GM21528 (cell line): Measurements from ENCODE around the gene MED17.
"Not testable (repeated sequence)": the region's sequence is repeated elsewhere in the genome, so short reads cannot be mapped to it uniquely, and the experiment has no call there.

ENCODE experiments used
- ATAC-seq: cut with Tn5 transposase; IDR thresholded peaks from one replicate; pipeline ENCODE4 v1.9.1; 2021; ENCODE audit warnings: mild to moderate bottlenecking, moderate library complexity; ENCODE audit not compliant: unreplicated experiment, low FRiP score

The MED17 gene, protein sequence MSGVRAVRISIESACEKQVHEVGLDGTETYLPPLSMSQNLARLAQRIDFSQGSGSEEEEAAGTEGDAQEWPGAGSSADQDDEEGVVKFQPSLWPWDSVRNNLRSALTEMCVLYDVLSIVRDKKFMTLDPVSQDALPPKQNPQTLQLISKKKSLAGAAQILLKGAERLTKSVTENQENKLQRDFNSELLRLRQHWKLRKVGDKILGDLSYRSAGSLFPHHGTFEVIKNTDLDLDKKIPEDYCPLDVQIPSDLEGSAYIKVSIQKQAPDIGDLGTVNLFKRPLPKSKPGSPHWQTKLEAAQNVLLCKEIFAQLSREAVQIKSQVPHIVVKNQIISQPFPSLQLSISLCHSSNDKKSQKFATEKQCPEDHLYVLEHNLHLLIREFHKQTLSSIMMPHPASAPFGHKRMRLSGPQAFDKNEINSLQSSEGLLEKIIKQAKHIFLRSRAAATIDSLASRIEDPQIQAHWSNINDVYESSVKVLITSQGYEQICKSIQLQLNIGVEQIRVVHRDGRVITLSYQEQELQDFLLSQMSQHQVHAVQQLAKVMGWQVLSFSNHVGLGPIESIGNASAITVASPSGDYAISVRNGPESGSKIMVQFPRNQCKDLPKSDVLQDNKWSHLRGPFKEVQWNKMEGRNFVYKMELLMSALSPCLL

GRCh38 chr11:93784145-93784934 is at the start of gene MED17:
Gene MED17, plus strand, starts transcription at chr11:93784282. Its CDS starts 232 bp downstream, at chr11:93784514.
- ATAC-seq: peak; percentile 98

DNA sequence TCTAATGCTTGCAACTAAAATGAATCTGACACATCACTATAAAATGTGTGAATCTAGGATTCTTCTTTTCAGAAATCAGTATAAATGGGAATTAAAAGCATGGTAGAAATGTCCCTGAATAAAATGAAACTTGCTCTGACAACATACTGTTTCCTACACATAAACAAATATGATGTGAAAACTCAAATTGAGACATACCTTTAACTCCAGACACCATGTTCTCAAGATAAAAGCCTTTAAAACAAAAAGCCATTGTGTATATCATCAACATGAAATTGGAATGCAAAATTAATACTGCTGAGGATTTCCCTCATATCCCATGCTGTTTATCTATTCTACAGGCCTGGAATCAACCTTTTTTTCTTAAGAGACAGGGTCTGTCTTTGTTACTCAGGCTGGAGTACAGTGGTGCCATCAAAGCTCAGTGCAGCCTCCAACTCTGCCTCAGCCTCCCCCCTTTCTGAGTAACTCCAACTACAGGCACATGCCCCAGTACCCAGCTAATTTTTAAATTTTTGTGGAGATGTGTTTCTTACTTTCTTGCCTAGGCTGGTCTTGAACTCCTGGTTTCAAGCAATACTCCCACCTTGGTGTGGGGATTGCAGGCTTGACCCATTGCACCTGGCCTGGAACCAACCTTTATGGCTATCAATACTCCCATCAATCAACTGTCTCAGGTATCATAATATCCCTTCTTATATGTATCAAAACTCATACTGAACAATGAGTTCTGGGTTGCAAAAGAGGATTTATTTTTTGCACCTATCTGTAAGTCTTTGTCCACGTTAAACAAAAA is 49.5 kb upstream of the MED17 start:
- ATAC-seq: no peak

DNA sequence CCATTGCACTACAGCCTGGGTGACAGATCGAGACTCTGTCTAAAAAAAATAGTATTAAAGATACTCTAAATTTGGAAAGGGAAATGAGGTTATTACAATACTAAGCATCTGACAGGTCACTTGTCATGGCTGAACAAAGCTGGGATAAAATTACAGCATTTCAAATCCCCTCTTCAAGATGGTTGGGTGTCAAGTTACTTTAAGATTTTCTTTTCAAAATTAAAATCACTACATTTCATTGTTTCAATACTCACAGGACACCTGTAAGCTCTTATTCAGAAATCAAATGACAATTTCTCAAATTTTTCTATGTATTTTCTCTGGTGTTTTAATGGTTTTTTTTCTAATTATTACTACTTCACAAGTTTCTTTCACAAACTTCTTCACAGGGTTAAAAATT is 48.5 kb upstream of the MED17 start:
- ATAC-seq: no peak

DNA sequence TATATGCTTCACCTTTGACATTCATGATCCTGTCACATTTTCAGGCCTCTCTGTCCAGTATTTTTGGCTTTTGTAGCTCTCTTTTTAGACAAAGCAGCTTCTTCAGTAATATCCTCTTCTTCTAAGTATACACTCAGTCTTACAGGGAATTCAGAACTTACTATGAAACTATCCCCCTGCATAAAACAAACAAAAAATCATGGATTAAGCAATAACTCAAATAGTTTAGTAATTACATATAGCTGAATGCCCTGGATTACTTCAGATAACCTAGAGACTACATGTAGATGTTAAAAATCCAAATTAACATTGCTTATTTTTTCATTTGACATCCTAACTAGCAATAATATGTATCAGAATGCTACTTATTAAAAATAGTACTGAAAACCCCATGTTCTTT is 48.0 kb upstream of the MED17 start:
- no peak for ATAC-seq

- ATAC-seq: no peak
Observed at GRCh38 chr11:93737904-93738612, 46.0 kb upstream of the MED17 start.

GRCh38 chr11:93738647-93739081 is 45.4 kb upstream of the MED17 start:
- no peak for ATAC-seq

GRCh38 chr11:93740031-93740729 is 43.9 kb upstream of the MED17 start:
- no peak for ATAC-seq

- peak; percentile 50 for ATAC-seq
Observed at GRCh38 chr11:93740730-93741093, 43.4 kb upstream of the MED17 start.

DNA sequence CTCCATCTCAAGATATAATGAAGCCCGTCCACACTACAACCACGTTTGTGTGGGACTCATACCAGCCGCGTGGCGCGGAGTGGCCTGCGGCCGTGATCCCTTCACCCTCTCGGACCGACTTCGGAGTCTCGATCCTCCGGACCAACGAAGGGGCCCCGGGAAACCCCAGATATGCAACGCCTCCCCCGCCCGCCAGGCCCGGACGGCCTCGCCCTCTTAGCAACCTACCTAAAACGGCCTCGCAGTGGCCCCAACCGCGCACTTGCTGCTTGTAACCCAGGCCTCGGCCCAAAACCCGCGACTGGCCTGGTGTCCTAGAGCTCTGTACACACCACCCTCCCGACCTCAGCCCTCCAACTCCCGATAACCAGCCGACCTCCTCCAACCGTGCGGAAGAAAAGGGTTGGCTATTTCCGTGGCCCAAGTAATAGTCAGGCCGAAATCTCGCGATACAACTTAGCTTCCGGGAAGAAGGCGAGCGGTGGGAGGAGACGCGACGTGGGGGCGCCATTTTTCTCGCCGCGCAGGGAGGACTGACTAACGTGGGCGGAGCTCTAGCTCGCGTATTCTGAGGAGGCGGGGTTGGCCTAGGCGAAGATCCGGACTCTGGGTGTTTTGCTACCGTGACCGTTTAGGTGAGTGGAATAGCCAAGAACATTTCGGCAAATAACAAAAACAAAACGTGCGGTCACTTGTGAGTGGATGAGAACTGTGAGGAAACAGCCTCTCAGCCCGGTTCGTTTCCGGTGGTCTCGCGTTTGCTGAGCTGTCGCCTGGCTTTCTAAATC is 42.8 kb upstream of the MED17 start, which contains the start of the genes C11orf54 and TAF1D:
C11orf54 (plus strand) TSS at position 579 of the 788 bp plus-strand sequence. CDS start 5,722 bp downstream, outside the sequence.
TAF1D (minus strand) TSS at position 402 of the 788 bp plus-strand sequence. CDS start 2,191 bp downstream, outside the sequence.
- ATAC-seq: peak; percentile 91

DNA sequence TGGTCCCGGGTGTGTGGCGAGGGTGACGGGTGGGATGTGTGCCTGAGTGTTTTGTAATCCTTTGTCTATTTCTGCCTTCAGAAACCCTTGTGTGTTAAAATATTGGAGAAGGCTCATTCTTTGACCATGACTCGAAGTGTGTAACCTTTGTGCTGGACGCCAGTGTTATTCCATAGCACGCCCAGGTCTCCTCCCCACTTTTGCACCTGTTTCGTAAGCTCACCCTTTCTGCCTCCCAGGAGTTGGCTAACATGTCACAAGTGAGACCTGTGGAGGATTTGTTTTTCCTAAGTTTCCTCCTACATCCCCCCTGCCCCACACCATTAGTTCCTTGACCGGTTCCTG is 42.2 kb upstream of the MED17 start:
- ATAC-seq: peak; percentile 22

DNA sequence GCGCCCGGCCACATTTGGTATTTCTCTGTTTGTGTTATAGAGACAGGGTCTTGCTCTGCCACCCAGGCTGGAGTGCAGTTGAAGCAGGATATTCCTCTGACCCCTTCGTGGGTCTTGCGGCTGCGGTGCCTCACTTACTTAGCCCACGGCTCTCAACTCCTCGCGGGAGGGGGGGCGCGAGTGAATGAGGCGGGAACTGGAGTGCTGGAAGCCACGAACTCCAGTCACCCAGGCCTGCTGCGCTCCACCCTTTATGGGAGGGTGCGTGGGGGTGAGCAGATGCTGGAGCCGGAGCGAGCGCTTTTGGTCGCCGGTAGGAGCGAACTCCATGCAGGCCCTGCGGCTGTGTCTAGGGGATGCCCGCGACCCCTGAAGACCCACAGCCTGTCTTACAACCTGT is 40.8 kb upstream of the MED17 start:
- ATAC-seq: no peak

- no peak for ATAC-seq
Observed at GRCh38 chr11:93744669-93745004, 39.4 kb upstream of the MED17 start.

DNA sequence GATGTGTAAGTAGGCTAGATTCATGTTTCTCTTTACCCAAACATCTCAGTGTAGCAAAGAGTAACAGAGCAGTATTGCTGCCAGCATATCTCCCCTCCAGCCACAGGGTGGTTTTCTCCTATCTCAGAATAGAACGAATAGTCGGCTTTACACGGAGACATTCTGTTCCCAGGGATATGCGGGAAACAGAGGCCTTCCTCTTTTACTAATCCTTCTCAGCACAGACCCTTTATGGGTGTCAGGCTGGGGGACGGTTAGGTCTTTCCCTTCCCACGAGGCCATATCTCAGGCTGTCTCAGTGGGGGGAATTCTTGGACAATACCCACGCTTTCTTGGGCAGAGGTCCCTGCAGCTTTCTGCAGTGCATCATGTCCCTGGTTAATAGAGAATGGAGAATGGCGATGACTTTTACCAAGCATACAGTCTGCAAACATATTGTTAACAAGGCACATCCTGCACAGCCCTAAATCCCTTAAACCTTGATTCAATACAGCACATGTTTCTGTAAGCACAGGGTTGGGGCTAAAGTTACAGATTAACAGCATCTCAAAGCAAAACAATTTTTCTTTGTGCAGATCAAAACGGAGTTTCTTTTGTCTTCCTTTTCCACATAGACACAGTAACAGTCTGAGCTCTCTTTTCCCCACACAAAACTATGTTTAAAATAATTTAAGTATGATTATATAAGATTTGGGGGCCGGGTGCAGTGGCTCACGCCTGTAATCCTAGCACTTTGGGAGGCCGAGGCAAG is 38.9 kb upstream of the MED17 start:
- ATAC-seq: not testable (repeated sequence)

DNA sequence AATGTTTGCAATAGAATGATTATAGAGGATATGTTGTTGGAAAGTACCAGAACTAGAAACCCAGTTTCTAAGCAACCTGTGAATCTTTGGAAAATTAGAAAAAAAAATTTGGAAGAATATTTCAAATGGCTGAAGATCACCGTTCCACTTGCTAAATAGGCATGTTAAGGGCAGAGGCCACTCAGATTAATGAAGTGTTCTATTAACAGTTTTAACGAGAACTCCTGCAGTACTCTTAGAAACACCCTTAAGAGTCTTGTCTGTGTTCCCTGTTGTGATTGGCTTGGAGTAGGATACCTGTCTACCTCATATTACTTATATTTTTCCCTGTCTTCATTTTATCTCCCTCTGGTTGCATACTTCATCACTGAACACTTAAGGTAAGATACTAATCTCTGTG is 38.0 kb upstream of the MED17 start:
- ATAC-seq: no peak

DNA sequence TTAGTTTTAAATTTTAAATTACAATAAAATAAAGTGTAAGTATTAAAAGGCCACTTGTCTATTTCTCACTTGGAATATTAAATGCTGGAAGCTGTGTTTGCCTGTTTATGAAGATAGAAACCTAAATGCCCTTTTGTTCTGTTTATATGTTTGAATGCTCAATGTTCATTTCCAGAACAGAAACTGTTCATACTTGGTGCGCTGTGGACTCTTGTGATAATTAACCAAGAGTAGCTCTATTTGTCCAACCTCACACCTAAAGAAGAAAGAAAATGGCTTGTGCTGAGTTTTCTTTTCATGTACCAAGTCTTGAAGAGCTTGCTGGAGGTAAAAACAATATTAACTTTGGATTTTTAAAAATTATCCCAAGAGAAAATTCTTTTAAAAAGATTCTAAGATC is 37.0 kb upstream of the MED17 start:
- no peak for ATAC-seq

DNA sequence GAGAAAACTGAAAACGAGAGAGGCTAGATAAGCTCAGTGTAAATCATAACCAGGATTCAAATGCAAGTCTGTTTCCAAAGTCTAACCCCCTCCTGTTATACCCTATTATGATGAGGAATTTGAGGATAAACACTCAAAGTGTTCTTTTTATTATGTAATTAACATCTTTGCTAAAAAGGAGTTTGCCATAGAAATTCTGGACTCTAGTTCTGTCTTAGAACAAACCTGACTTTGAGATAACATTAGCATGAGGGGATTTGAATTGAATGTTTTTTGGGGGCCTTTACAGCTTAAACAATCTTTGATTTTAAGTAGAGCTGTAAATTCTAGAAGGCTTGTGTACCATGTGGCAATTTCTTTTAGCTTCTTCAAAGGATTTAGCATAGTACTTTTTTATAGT is 33.1 kb upstream of the MED17 start:
- no peak for ATAC-seq

GRCh38 chr11:93753241-93753640 is 30.8 kb upstream of the MED17 start:
- no peak for ATAC-seq

GRCh38 chr11:93756748-93757147 is 27.3 kb upstream of the MED17 start:
- peak; percentile 48 for ATAC-seq
